Neural crest cell (in vitro differentiated cells): ENCODE results near the gene NUDT17. TPM values are rescaled to one million over a fixed set of nuclear protein-coding genes. Genes with fewer than 3 reads are reported as not detected.

Source experiments
- DNase-seq: peaks from one replicate; pipeline ENCODE4 v3.0.0; 2021; ENCODE audit warnings: low read depth, mixed read lengths, low spot score
- H3K27ac Mint-ChIP-seq: one replicate; pipeline ENCODE4 v1.8.0; 2021; ENCODE audit warnings: mild to moderate bottlenecking, mixed read lengths; ENCODE audit not compliant: unreplicated experiment
- H3K27me3 Mint-ChIP-seq: 2 replicates; pipeline ENCODE4 v1.8.0; 2021; ENCODE audit warnings: low read depth, mild to moderate bottlenecking, mixed read lengths
- H3K36me3 Mint-ChIP-seq: 2 replicates; pipeline ENCODE4 v1.8.0; 2021; ENCODE audit warnings: low read depth, mild to moderate bottlenecking, mixed read lengths
- H3K4me1 Mint-ChIP-seq: 2 replicates; pipeline ENCODE4 v1.8.0; 2021; ENCODE audit warnings: mixed read lengths
- H3K4me3 Mint-ChIP-seq: one replicate; pipeline ENCODE4 v1.8.0; 2021; ENCODE audit warnings: mild to moderate bottlenecking, mixed read lengths
- H3K9me3 Mint-ChIP-seq: 2 replicates; pipeline ENCODE4 v1.8.0; 2021; ENCODE audit warnings: mixed read lengths
- microRNA-seq: library from miRNA; unstranded; fragments of <30 nt; microRNA quantifications from one replicate; pipeline ENCODE4, GENCODE V29; 2020
- total RNA-seq: library from RNA; stranded (reverse); gene quantifications from 2 replicates; pipeline ENCODE4 v1.2.1, GENCODE V29; 2021
- TF ChIP-seq, protein P1 (sequence below): fragments of 200-600 bp; sonication (generic); conservative IDR thresholded peaks from 2 replicates; pipeline ENCODE4 v1.5.0; 2021; ENCODE audit warnings: antibody characterized with exemption, mild to moderate bottlenecking

NUDT17 gene
- total RNA-seq, 1 donor from 2014 or later: 4.5 TPM

DNA sequence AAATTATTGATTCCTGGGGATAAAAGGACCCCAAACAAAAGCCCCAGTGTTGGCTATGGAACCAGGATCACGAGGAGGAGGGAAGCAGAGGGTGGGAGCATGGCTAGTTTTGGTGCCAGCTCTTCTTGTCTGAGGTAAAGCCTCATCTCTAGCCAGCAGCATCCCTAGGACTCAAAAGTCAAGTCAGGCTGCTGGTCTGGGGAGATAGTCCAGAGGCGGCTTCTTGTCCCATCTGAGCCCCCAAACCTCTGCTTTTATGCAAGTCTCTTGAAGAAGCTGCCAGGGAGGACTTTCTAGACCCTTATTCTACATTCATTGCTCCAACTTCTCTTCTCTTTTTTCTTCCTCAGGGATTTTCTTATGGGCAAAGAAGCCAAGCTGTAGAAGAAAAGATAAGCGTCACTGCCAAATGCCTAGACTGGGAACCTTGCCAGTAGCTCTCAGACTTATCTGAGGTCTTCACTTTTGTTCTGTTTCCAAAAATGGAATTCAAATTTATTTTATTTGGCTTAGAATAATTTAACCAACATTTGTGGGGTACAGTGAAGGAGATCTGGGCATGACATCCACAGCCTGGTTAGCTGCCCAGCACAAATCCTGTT is 47.2 kb downstream of the NUDT17 start:
- Mint-ChIP-seq H3K9me3 (no peaks in the 10 kb centered on the region), H3K27me3 (peaks cover 10% of the 10 kb centered on the region), H3K4me3 (peak overlapping the region; percentile 39), H3K4me1 (peaks cover 8% of the 10 kb centered on the region), H3K27ac (peak overlapping the region; percentile 99), H3K36me3 (no peaks in the 10 kb centered on the region)
- no peak for DNase-seq
- TF ChIP-seq, protein P1, sequence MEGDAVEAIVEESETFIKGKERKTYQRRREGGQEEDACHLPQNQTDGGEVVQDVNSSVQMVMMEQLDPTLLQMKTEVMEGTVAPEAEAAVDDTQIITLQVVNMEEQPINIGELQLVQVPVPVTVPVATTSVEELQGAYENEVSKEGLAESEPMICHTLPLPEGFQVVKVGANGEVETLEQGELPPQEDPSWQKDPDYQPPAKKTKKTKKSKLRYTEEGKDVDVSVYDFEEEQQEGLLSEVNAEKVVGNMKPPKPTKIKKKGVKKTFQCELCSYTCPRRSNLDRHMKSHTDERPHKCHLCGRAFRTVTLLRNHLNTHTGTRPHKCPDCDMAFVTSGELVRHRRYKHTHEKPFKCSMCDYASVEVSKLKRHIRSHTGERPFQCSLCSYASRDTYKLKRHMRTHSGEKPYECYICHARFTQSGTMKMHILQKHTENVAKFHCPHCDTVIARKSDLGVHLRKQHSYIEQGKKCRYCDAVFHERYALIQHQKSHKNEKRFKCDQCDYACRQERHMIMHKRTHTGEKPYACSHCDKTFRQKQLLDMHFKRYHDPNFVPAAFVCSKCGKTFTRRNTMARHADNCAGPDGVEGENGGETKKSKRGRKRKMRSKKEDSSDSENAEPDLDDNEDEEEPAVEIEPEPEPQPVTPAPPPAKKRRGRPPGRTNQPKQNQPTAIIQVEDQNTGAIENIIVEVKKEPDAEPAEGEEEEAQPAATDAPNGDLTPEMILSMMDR: no peak

DNA sequence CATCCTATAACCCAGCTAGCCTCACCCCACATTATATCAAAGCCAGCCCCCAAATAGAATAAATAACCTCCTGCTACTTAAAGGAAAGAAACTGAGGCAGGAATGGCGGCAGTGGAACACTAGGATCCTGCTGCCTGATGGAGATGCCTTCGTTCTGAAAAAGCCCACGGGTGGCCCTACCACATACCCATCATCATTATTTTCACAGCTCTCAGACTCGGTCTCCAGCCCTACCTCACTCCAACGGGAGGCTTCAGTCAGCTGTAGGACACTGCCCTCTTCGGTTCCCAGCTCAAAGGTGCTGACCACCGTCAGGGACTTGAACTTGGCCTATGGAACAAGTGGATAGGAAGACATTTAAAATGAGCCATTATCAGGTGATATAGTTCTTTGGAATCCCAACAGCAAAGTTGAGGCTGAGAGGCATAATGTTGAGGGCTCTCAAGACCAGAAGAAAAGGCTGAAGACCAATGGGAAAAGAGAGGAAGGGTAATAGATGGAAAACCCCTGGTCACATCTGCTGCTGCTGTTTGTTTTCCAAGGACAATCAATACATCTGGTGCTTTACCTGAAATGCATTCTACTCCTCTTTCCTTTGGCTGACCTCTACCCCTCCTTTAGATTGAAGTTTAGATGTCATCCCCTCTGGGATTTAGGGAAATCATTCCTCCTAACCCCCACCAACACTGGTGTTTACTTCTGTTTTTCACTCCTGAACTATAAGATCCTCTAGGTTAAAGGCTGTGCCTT is 48.1 kb downstream of the NUDT17 start:
- TF ChIP-seq, protein P1: no peak
- Mint-ChIP-seq H3K4me3 (no peak overlapping the region), H3K27me3 (peaks cover 5% of the 10 kb centered on the region)

DNA sequence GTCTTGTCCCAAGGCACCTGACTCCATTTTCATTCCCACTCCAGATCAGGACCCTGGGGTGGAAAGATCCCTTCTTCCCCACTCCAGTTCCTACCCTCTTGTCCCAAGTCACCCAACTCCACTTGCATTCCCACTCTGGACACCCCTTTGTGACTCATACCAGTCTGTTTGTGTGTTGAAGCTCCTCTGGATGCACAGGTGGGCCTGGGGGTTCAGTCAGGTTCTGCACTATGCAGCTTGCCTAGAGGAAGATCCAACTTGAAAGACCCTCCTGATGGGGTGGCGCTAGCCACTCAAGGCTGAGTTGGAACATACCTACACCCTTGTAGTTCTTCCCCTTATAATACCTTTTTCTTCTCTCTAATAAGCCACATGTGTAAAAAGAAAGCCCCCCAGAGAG is 50.0 kb downstream of the NUDT17 start:
- H3K27me3 Mint-ChIP-seq: peaks cover under 1% of the 10 kb centered on the region
- peaks cover 27% of the 10 kb centered on the region for H3K4me1 Mint-ChIP-seq
- no peaks in the 10 kb centered on the region for H3K36me3 Mint-ChIP-seq
- DNase-seq: no peak
- TF ChIP-seq, protein P1: no peak
- no peak overlapping the region for H3K27ac Mint-ChIP-seq
- no peaks in the 10 kb centered on the region for H3K9me3 Mint-ChIP-seq
- no peak overlapping the region for H3K4me3 Mint-ChIP-seq

More for the DNA sequence above, 48.1 kb downstream of the NUDT17 start:
- Mint-ChIP-seq H3K9me3 (no peaks in the 10 kb centered on the region), H3K4me1 (peaks cover 12% of the 10 kb centered on the region), H3K27ac (no peak overlapping the region), H3K36me3 (no peaks in the 10 kb centered on the region)
- no peak for DNase-seq

DNA sequence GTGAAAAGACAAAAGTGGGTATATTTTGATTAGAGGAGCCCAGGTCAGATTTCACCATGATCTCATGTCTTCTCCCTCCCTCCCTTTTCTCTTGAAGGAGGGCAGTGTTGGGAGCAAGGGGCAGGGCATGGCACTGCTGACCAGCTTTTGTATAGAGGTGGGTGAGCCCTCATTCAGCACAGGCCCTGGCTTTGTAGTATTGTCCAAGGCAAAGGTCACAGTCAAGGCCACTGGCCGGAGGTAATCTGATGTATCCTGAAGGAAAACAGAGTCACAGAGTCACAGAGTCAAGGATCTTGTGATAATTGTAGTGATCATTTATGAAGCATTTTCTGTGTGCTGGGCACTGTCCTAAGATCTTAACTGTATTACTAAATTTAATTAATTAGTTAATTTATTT is 52.5 kb downstream of the NUDT17 start:
- TF ChIP-seq, protein P1: no peak
- peaks cover 3% of the 10 kb centered on the region for H3K27me3 Mint-ChIP-seq
- H3K4me3 Mint-ChIP-seq: no peak overlapping the region
- no peak overlapping the region for H3K27ac Mint-ChIP-seq
- H3K9me3 Mint-ChIP-seq: no peaks in the 10 kb centered on the region
- H3K4me1 Mint-ChIP-seq: peaks cover 21% of the 10 kb centered on the region
- H3K36me3 Mint-ChIP-seq: no peaks in the 10 kb centered on the region
- DNase-seq: no peak

Small RNAs within 50 kb of the gene (microRNA-seq; reads per million reads assigned to microRNA genes)
- gene MIR6736: 1.8 reads per million

Other genes with a start within 250 kb of the NUDT17 start
- gene GPR89A, start 237.6 kb upstream of the NUDT17 start, total RNA-seq: 27.2 and 29.0 TPM in 2 replicates
- 0.33 and 1.0 TPM in 2 replicates for gene PDZK1, start 138.3 kb upstream of the NUDT17 start, total RNA-seq
- not detected in 2 replicates for gene CD160, start 126.1 kb upstream of the NUDT17 start, total RNA-seq
- gene RNF115, start 21.5 kb upstream of the NUDT17 start, total RNA-seq: 12.5 and 13.4 TPM in 2 replicates
- 38.4 and 38.5 TPM in 2 replicates for gene POLR3C, start 21.4 kb upstream of the NUDT17 start, total RNA-seq
- gene PIAS3, start 13.5 kb downstream of the NUDT17 start, total RNA-seq: 35.1 and 38.7 TPM in 2 replicates
- gene ANKRD35, start 40.2 kb downstream of the NUDT17 start, total RNA-seq: 0.07 and 0.11 TPM in 2 replicates
- gene ITGA10, start 64.4 kb downstream of the NUDT17 start, total RNA-seq: 0.55 and 1.0 TPM in 2 replicates
- 18.7 and 22.1 TPM in 2 replicates for gene PEX11B, start 73.1 kb downstream of the NUDT17 start, total RNA-seq
- 273 and 285 TPM in 2 replicates for gene RBM8A, start 81.9 kb downstream of the NUDT17 start, total RNA-seq
- gene LIX1L, start 112.4 kb downstream of the NUDT17 start, total RNA-seq: 36.0 and 37.5 TPM in 2 replicates
- 0.49 and 1.2 TPM in 2 replicates for gene ANKRD34A, start 118.9 kb downstream of the NUDT17 start, total RNA-seq
- 14.6 and 15.5 TPM in 2 replicates for gene POLR3GL, start 119.1 kb downstream of the NUDT17 start, total RNA-seq
- 83.5 and 90.8 TPM in 2 replicates for gene TXNIP, start 150.9 kb downstream of the NUDT17 start, total RNA-seq
- not detected in 2 replicates for gene HJV, start 176.1 kb downstream of the NUDT17 start, total RNA-seq